IPS DF 6.9 (cell line): Measurements from ENCODE around the gene TPRG1.
A peak's percentile ranks its signal among the peaks of the same experiment; 100 is the strongest.

ENCODE experiments used
- DNase-seq: peaks from one replicate; pipeline ENCODE4 v3.0.0-alpha.2; 2013; ENCODE audit warnings: low read depth, low spot score
- H3K27ac ChIP-seq: one replicate; pipeline ENCODE4 v1.5.1; 2013; ENCODE audit warnings: low read length, control low read depth
- H3K27me3 ChIP-seq: 2 replicates; pipeline ENCODE4 v1.6.1; 2013; ENCODE audit warnings: mild to moderate bottlenecking, low read length; ENCODE audit not compliant: control insufficient read depth, insufficient read depth
- H3K36me3 ChIP-seq: 2 replicates; pipeline ENCODE4 v1.6.1; 2013; ENCODE audit warnings: low read length; ENCODE audit not compliant: control insufficient read depth, insufficient read depth
- H3K4me1 ChIP-seq: 2 replicates; pipeline ENCODE4 v1.6.1; 2013; ENCODE audit warnings: low read length; ENCODE audit not compliant: control insufficient read depth, insufficient read depth
- H3K4me3 ChIP-seq: 2 replicates; pipeline ENCODE4 v1.5.1; 2013; ENCODE audit warnings: mild to moderate bottlenecking, low read length
- H3K9me3 ChIP-seq: 2 replicates; pipeline ENCODE4 v1.6.1; 2013; ENCODE audit warnings: low read length, inconsistent platforms; ENCODE audit not compliant: control insufficient read depth, insufficient read depth
- WGBS: extraction: QIAGEN DNeasy Blood & Tissue Kit; methylation state at CpG from one replicate; pipeline ENCODE4 v1.1.7; 2013; ENCODE audit warnings: mixed read lengths, missing lambda C conversion rate; ENCODE audit not compliant: insufficient read length, insufficient coverage; 5-methylcytosine and 5-hydroxymethylcytosine counted together

The TPRG1 gene

GRCh38 chr3:189165092-189165612 is 6.6 kb upstream of the TPRG1 start:
- Histone ChIP-seq H3K27ac (no peak overlapping the region), H3K4me1 (no peaks in the 10 kb centered on the region), H3K4me3 (no peak overlapping the region), H3K27me3 (no peaks in the 10 kb centered on the region), H3K9me3 (no peaks in the 10 kb centered on the region), H3K36me3 (no peaks in the 10 kb centered on the region)
- WGBS: no CpG with 5 or more reads among the region's 6 CpGs
- DNase-seq: no peak

- no peaks in the 10 kb centered on the region for H3K4me1 ChIP-seq
- no peaks in the 10 kb centered on the region for H3K9me3 ChIP-seq
- no peaks in the 10 kb centered on the region for H3K36me3 ChIP-seq
- no peak overlapping the region for H3K27ac ChIP-seq
- WGBS: no CpG with 5 or more reads among the region's 5 CpGs
- no peak overlapping the region for H3K4me3 ChIP-seq
- no peaks in the 10 kb centered on the region for H3K27me3 ChIP-seq
- DNase-seq: no peak
Observed at GRCh38 chr3:189166321-189166720, 5.5 kb upstream of the TPRG1 start.

GRCh38 chr3:189167027-189167766 is 4.6 kb upstream of the TPRG1 start:
- H3K4me3 ChIP-seq: no peak overlapping the region
- no peaks in the 10 kb centered on the region for H3K27me3 ChIP-seq
- H3K27ac ChIP-seq: no peak overlapping the region
- H3K36me3 ChIP-seq: no peaks in the 10 kb centered on the region
- no peaks in the 10 kb centered on the region for H3K4me1 ChIP-seq
- H3K9me3 ChIP-seq: no peaks in the 10 kb centered on the region
- DNase-seq: no peak
- WGBS: no CpG with 5 or more reads among the region's 5 CpGs

- Histone ChIP-seq H3K27ac (no peak overlapping the region), H3K9me3 (no peaks in the 10 kb centered on the region), H3K4me1 (no peaks in the 10 kb centered on the region), H3K36me3 (no peaks in the 10 kb centered on the region), H3K27me3 (no peaks in the 10 kb centered on the region), H3K4me3 (no peak overlapping the region)
- no peak for DNase-seq
- WGBS: no CpG with 5 or more reads among the region's 1 CpG
Observed at GRCh38 chr3:189168711-189169110, 3.1 kb upstream of the TPRG1 start.

GRCh38 chr3:189169728-189170127 is 2.0 kb upstream of the TPRG1 start:
- no peak overlapping the region for H3K27ac ChIP-seq
- no peak overlapping the region for H3K4me3 ChIP-seq
- peak; percentile 13 for DNase-seq
- no peaks in the 10 kb centered on the region for H3K4me1 ChIP-seq
- H3K36me3 ChIP-seq: no peaks in the 10 kb centered on the region
- H3K27me3 ChIP-seq: no peaks in the 10 kb centered on the region
- no CpG with 5 or more reads among the region's 6 CpGs for WGBS
- no peaks in the 10 kb centered on the region for H3K9me3 ChIP-seq

- Histone ChIP-seq H3K27ac (no peak overlapping the region), H3K9me3 (no peaks in the 10 kb centered on the region)
Observed at GRCh38 chr3:189170559-189170958, 1.2 kb upstream of the TPRG1 start.

GRCh38 chr3:189172668-189173419 is 1.1 kb downstream of the TPRG1 start:
- no peak overlapping the region for H3K27ac ChIP-seq
- no peaks in the 10 kb centered on the region for H3K27me3 ChIP-seq
- WGBS: no CpG with 5 or more reads among the region's 8 CpGs
- H3K4me3 ChIP-seq: no peak overlapping the region
- H3K4me1 ChIP-seq: no peaks in the 10 kb centered on the region
- H3K9me3 ChIP-seq: no peaks in the 10 kb centered on the region
- no peak for DNase-seq
- no peaks in the 10 kb centered on the region for H3K36me3 ChIP-seq

More at GRCh38 chr3:189170559-189170958, 1.2 kb upstream of the TPRG1 start:
- Histone ChIP-seq H3K36me3 (no peaks in the 10 kb centered on the region), H3K4me1 (no peaks in the 10 kb centered on the region), H3K4me3 (no peak overlapping the region), H3K27me3 (no peaks in the 10 kb centered on the region)
- no peak for DNase-seq
- no CpG with 5 or more reads among the region's 7 CpGs for WGBS

- no peaks in the 10 kb centered on the region for H3K4me1 ChIP-seq
- H3K9me3 ChIP-seq: no peaks in the 10 kb centered on the region; the same call in 1 of the 2 replicates
- no peak overlapping the region for H3K27ac ChIP-seq
- H3K36me3 ChIP-seq: no peaks in the 10 kb centered on the region
- no CpG with 5 or more reads among the region's 7 CpGs for WGBS
- DNase-seq: no peak
- H3K27me3 ChIP-seq: no peaks in the 10 kb centered on the region
- no peak overlapping the region for H3K4me3 ChIP-seq
Observed at GRCh38 chr3:189184566-189184965, 12.8 kb downstream of the TPRG1 start.

- Histone ChIP-seq H3K27me3 (no peaks in the 10 kb centered on the region), H3K27ac (no peak overlapping the region), H3K36me3 (no peaks in the 10 kb centered on the region), H3K4me1 (no peaks in the 10 kb centered on the region), H3K9me3 (no peaks in the 10 kb centered on the region; the same call in 1 of the 2 replicates), H3K4me3 (no peak overlapping the region)
- WGBS: no CpG with 5 or more reads among the region's 4 CpGs
- no peak for DNase-seq
Observed at GRCh38 chr3:189186101-189186500, 14.3 kb downstream of the TPRG1 start.

GRCh38 chr3:189188466-189188865 is 16.7 kb downstream of the TPRG1 start:
- DNase-seq: no peak
- H3K4me3 ChIP-seq: no peak overlapping the region
- H3K27ac ChIP-seq: no peak overlapping the region
- no peaks in the 10 kb centered on the region for H3K4me1 ChIP-seq
- no peaks in the 10 kb centered on the region; the same call in 1 of the 2 replicates for H3K9me3 ChIP-seq
- no peaks in the 10 kb centered on the region for H3K27me3 ChIP-seq
- no peaks in the 10 kb centered on the region for H3K36me3 ChIP-seq
